ENCODE measurements around the gene UPK1A.

UPK1A gene

GRCh38 chr19:35712567-35713505 lies 46.5 kb downstream of the UPK1A start:
- Histone ChIP-seq H3K36me3 (ENCODE audit: control insufficient read depth, insufficient read depth, low read length) (no peaks in the 10 kb centered on the region), H3K27ac (no peak overlapping the region), H3K4me2 (ENCODE audit: low read length) (no peak overlapping the region), H3K79me2 (no peaks in the 10 kb centered on the region), H3K27me3 (ENCODE audit: control insufficient read depth, insufficient read depth, low read length) (no peaks in the 10 kb centered on the region), H3K4me3 (ENCODE audit: low read depth, low read length) (no peak overlapping the region), H2AFZ (no peak overlapping the region), H3K4me1 (peaks cover 7% of the 10 kb centered on the region), H3K9ac (no peak overlapping the region), H3K9me3 (ENCODE audit: control insufficient read depth, low read length) (no peaks in the 10 kb centered on the region)
- TF ChIP-seq CTCF (IDR thresholded peaks at IDR 0.05) = no peak

GRCh38 chr19:35713506-35713850 lies 47.2 kb downstream of the UPK1A start:
- Histone ChIP-seq H3K4me1 (peaks cover 7% of the 10 kb centered on the region), H3K36me3 (ENCODE audit: control insufficient read depth, insufficient read depth, low read length) (no peaks in the 10 kb centered on the region), H3K9me3 (ENCODE audit: control insufficient read depth, low read length) (no peaks in the 10 kb centered on the region), H3K27ac (no peak overlapping the region), H3K27me3 (ENCODE audit: control insufficient read depth, insufficient read depth, low read length) (no peaks in the 10 kb centered on the region), H3K4me3 (ENCODE audit: low read depth, low read length) (no peak overlapping the region), H3K79me2 (no peaks in the 10 kb centered on the region), H3K4me2 (ENCODE audit: low read length) (no peak overlapping the region), H2AFZ (no peak overlapping the region), H3K9ac (no peak overlapping the region)
- TF ChIP-seq CTCF (IDR thresholded peaks at IDR 0.05) = no peak

GRCh38 chr19:35713904-35714495 lies 47.7 kb downstream of the UPK1A start:
- Histone ChIP-seq H2AFZ (no peak overlapping the region), H3K27me3 (ENCODE audit: control insufficient read depth, insufficient read depth, low read length) (no peaks in the 10 kb centered on the region), H3K4me1 (peaks cover 7% of the 10 kb centered on the region), H3K36me3 (ENCODE audit: control insufficient read depth, insufficient read depth, low read length) (no peaks in the 10 kb centered on the region), H3K27ac (no peak overlapping the region), H3K9me3 (ENCODE audit: control insufficient read depth, low read length) (no peaks in the 10 kb centered on the region), H3K79me2 (peaks cover 2% of the 10 kb centered on the region), H3K4me2 (ENCODE audit: low read length) (no peak overlapping the region), H3K9ac (no peak overlapping the region), H3K4me3 (ENCODE audit: low read depth, low read length) (no peak overlapping the region)
- TF ChIP-seq CTCF (IDR thresholded peaks at IDR 0.05) = no peak

DNA sequence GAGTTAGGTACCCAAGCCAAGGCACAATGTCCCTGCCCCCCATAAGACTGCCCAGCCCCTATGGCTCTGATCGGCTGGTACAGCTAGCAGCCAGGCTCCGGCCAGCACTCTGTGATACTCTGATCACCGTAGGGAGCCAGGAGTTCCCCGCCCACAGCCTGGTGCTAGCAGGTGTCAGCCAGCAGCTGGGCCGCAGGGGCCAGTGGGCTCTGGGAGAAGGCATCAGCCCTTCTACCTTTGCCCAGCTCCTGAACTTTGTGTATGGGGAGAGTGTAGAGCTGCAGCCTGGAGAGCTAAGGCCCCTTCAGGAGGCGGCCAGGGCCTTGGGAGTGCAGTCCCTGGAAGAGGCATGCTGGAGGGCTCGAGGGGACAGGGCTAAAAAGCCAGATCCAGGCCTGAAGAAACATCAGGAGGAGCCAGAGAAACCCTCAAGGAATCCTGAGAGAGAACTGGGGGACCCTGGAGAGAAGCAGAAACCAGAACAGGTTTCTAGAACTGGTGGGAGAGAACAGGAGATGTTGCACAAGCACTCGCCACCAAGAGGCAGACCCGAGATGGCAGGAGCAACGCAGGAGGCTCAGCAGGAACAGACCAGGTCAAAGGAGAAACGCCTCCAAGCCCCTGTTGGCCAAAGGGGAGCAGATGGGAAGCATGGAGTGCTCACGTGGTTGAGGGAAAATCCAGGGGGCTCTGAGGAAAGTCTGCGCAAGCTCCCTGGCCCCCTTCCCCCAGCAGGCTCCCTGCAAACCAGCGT lies 48.5 kb downstream of the UPK1A start:
- Histone ChIP-seq H3K4me1 (peaks cover 7% of the 10 kb centered on the region), H3K4me2 (ENCODE audit: low read length) (no peak overlapping the region), H3K4me3 (ENCODE audit: low read depth, low read length) (no peak overlapping the region), H3K27ac (no peak overlapping the region), H3K9ac (no peak overlapping the region), H3K27me3 (ENCODE audit: control insufficient read depth, insufficient read depth, low read length) (no peaks in the 10 kb centered on the region), H3K36me3 (ENCODE audit: control insufficient read depth, insufficient read depth, low read length) (no peaks in the 10 kb centered on the region), H3K9me3 (ENCODE audit: control insufficient read depth, low read length) (no peaks in the 10 kb centered on the region), H3K79me2 (peaks cover 9% of the 10 kb centered on the region), H2AFZ (no peak overlapping the region)
- no peak for TF ChIP-seq CTCF (IDR thresholded peaks at IDR 0.05)

All from parathyroid adenoma (tissue), 2 donors.